ENCODE results near the gene CELSR1.

CELSR1 gene

DNA sequence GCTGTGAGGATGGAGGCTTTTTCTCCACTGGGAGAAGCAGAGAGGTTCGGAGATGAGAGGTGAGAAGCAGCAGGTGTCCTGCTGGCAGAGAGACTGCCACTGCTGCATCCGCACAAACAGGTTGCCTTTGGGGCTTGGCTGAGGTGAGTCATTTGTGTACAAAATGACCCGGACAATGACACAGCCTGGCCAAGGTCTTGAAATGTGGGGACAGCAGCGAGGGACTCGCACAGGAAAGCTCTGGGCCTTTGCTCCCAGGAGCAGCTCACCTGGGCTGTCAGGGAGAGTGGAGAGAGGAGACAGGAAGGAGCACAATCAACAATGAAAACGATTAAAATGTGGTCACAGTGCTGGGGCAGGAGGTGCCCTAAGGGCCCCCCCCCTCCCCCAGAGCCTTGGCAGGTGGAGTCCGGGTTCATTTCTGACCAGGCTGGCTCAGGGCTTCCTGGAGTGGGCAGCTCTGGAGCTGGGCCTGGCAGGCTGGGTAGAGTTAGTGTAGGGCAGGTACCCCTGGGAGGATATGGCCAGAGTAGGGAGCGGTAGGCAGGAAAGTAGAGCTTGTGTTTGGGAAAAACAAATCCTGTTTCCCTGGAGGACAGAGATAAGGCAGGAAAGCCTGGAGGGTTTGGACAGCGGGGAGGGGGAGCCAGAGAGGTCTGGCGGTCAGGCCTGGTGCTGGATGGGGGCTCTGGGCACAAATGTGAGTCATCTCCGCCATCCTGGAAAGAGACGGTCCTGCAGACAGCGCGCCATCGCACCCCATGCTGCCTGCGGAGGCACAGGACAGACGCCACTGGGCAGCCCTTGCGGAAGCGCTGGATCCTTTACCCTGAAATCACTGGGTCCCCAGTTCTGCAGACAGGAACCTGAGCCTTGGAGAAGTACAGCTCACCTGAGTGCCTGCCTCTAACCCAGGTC is 37.8 kb upstream of the CELSR1 start:
- DNase-seq (ENCODE audit: low read depth in 1 of 2, low spot score in 1 of 2): no peak

GRCh38 chr22:46574438-46574992 is 37.1 kb upstream of the CELSR1 start:
- DNase-seq (ENCODE audit: low read depth in 1 of 2, low spot score in 1 of 2): no peak

DNA sequence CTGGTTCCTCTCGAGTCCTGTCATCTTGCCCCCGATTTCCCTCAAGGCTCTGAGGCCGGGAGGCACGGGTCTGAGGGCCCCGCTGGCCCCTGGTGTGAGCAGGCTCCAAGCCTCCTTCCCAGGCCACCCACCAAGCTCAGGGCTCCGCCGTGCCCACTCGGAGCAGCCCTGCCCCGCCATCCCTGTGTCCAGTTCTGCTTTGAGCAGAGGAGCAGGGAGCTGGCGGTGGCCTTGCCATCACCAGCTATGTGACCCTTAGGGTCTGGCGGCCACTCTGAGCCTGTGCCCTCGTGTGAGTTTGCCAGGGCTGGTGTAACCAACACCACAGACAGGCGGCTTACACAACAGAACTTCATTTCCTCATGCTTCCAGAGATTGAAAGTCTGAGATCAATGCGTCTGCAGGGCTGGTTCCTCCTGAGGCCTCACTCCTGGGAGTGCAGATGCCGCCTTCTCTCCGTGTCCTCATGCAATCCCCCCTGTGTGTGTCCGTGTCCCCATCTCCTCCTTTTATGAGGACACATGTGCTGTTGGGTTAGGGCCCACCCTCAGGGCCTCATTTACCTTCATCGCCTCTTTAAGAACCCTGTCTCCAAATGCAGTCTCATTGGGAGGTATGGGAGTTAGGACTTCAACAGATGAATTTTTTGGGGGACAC is 36.5 kb upstream of the CELSR1 start:
- no peak for DNase-seq (ENCODE audit: low read depth in 1 of 2, low spot score in 1 of 2)

DNA sequence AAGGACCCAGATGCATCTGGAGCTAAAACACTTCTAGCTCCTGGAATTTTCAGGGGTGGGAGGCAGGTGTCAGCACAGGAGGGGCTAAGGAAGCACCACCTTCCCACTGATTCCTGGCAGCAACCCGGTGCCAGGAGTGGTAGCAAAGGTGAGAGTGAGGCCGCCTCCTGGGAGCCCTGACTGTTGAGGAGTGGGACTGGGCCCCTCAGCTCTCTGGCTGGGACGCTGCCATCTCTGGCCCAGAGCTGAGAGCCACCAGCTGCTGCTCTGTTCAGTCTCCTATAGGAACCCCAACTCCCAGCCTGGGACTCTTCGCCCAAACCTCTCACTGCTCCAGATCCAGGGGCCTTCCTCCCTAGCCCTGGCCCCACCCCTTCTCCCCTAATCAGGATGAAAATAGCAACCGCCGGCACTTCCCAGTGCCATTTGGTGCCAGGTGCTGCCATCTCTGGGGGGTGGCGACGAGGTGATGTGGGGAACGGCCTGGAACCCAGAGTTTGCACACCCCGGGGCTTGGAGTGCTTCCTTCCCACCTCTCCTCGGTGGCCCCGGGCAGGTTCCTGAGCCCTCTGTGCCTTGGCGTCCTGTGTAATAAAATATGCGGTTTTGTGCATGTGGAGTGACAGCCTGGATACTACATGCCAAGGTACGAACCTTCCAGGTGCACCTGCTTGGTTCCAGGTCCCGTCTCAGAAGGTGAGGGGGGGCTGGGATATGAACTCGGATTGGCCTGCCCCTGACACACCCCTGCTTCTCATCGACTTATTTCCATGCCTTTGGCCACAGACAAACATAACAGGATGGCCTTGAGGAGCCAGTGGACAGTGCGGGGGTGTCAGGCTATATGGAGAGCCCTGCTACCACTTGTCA is 35.7 kb upstream of the CELSR1 start:
- DNase-seq (ENCODE audit: low read depth in 1 of 2, low spot score in 1 of 2): no peak

GRCh38 chr22:46571642-46572250 is 34.3 kb upstream of the CELSR1 start:
- no peak for DNase-seq (ENCODE audit: low read depth in 1 of 2, low spot score in 1 of 2)

DNA sequence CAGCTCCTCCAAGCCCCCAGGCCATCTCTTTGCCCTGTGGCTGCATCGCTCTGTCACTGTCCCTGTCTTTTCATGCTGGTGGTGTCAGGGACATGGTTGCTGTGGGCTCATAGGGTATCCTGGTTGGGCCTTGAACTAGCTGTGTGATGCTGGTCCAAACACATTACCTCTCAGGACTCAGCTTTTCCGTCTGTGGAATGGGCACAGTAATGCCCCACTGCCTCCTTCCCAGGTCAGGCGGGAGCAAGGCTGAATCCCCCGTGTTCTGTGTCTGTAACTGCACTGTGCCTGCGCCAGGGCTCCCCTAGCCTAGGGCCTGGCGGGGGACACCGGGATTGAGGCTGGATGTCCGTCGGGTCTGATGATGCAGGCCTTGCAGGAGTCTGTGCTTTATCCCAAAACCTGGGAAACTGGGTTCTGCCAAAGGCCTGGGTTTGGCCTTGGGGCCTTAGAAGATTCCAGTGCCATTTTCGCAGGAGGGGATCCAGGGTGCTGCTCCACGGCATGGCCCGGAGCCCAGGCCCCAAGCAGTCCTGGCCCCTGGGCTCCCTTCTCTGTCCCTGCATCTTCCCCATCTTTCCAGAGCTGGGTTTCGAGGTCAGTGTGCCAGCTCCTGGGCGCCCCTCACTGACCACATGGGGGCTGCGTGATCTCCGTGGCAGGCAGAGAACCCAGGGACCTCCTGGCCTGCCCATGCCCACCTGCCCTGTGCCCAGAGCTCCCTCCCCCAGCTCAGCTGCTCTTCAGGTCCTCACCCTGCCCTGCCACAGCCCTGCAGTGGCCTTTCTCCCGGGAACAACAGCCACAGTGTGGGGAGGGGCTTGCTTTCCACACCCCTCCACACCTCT is 32.7 kb upstream of the CELSR1 start:
- no peak for DNase-seq (ENCODE audit: low read depth in 1 of 2, low spot score in 1 of 2)

- DNase-seq (ENCODE audit: low read depth in 1 of 2, low spot score in 1 of 2): no peak
Measured at GRCh38 chr22:46569055-46569847, 31.8 kb upstream of the CELSR1 start.

DNA sequence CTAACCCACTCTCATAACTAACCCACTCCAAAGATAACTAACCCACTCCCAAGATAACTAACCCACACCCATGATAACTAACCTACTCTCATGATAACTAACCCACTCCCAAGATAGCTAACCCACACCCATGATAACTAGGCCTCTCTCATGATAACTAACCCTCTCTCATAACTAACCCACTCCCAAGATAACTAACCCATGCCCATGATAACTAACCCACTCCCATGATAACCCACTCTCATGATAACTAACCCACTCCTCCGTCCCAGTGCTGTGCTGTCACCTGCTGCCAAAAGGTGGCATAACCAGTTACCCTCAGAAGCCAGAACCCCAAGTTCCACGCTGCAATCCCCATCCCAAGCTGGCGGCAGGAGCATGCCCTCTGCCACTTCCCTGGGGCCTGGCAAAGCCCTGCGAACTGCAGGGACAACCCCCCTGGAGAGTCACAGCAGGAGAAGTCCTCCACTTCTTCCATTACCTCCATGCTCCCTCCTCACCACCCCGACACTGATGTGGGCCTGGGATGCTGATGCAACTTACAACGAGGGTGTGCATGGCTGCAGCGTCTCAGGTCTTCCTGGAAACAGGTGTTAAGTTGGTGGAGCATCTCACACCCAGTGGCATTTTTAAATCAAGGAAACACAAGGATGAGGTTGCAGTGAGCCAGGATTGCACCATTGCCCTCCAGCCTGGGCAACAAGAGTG is 30.8 kb upstream of the CELSR1 start:
- no peak for DNase-seq (ENCODE audit: low read depth in 1 of 2, low spot score in 1 of 2)

- no peak for DNase-seq (ENCODE audit: low read depth in 1 of 2, low spot score in 1 of 2)
Measured at GRCh38 chr22:46567471-46567870, 30.1 kb upstream of the CELSR1 start.

DNA sequence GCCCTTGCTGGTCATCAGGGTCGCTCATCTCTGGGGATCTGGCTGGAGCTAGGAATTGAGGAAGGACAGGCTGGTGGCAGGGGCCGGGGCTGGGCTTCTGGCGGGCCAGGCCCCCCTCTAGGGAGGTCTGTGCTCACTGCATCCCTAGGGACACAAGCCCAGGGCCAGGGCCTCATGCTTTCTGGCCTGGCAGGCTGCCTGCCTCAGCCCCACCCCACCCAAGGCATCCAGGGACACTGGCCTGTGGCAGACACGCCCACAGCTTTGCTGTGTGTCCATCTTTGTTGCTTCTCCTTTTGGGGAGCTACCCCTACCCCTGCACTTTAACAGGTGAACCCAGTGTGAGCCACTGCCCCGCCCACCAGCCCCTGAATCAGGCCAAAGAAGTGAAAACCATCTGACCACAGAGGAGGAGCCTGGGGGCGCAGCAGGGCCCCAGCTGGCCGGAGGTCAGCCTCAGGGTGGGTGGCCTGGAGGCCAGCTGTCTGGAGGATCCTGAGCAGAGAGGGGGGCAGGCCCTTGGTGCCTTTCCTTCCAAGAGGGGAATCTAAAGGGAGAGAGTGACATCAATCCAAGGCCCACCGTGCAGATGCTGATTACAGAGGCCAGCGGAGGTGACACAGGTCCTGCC is 26.8 kb upstream of the CELSR1 start:
- no peak for DNase-seq (ENCODE audit: low read depth in 1 of 2, low spot score in 1 of 2)

GRCh38 chr22:46563381-46564083 is 26.1 kb upstream of the CELSR1 start:
- peak; percentile 67 to 69 for DNase-seq (ENCODE audit: low read depth in 1 of 2, low spot score in 1 of 2)

- DNase-seq (ENCODE audit: low read depth in 1 of 2, low spot score in 1 of 2): no peak
Measured at GRCh38 chr22:46561435-46561905, 24.1 kb upstream of the CELSR1 start.

DNA sequence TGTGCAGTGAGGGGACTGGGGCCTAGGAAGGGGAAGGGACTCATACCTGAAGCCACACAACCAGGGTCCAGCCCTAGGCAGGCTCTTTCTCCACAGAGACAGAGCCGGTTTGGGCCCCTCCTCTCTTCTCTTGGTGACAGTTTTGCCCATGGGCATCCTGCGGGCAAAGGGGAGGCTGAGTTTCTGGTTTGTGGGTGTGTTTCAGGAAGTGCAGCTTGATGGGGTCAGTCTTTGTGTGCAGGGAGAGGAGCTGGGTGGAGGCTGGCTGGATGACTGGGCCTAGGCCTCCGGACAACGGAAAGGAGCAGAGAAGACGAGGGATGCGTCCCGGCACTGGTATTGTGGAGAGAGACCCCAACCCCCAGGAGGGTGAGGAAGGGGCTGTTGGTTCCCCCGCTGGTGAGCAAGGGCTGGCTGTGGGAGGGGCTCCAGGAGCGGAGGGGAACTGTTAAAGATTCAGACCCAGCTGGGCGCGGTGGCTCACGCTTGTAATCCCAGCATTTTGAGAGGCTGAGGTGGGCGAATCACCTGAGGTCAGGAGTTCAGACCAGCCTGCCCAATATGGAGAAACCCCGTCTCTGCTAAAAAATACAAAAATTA is 23.4 kb upstream of the CELSR1 start:
- no peak for DNase-seq (ENCODE audit: low read depth in 1 of 2, low spot score in 1 of 2)

DNA sequence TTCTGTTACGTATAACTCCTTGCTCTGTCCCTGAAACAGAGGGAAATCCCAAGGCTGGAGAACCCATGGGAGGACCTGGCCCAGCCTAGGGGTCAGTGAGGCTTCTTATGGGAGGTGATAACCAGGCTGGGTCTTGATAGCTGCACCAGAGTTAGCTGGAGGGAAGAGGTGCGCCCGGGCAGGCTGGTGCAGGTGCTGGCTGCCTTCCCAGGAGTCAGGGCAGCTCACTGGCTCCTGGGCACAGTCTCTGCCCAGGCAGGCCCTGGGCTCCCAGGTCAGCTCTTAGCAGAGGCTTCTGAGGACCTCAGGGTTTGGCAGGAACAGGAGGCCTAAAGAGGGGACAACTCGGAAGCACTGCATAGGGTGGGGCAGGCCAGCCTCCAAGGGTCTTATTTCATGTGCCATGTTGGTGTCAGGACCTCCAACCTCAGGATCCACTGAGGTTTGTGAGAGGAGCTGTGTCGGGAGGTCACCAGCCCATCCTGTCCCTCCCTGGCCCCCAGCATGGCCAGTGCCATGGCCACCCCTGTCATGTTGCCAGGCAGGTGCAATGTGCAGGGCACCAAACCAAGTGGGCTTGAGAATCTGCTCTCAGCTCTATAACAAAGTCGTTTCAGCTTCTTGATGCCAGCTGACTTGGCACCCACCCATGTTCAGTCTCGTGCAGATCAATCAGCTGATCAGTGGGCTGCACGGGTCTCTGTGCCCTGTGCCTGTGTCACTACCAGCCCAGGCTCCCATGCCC is 20.5 kb upstream of the CELSR1 start:
- DNase-seq (ENCODE audit: low read depth in 1 of 2, low spot score in 1 of 2): no peak

DNA sequence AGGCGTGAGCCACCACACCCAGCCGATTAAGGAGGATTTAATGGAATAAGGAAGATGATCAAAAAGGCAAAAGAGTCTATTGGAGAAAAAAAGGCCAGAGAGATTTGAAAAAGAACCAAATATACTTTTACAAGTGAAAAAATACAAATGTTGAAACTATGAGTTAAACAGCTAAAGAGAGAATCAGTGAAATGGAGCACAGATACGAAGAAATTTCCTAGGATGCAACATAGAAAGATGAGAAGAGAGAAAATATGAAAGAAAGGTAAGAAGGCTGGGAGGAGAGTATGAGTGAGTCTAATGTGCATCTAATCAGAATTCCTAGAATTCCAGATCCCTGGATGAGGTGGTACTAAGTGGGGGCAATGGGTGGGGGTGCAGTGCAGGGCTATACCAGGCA is 19.4 kb upstream of the CELSR1 start:
- no peak for DNase-seq (ENCODE audit: low read depth in 1 of 2, low spot score in 1 of 2)

DNA sequence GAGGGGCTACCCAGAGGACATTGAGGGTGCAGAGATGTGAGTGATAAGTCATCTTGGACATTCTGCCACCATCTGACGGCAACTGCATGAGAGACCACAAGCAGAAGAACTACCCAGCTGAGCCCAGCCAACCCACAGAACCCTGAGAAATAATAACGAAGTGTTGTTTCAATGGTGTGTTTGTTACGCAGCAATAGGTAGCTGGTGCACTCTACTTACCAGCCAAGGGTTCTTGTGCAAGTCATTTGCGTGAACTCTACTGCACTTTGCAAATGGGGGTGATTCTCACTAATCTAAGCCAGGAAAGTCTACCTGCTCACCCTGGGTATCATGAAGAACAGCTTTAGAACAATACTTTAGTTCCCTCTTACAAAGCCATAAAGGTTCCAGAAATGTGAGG is 15.8 kb upstream of the CELSR1 start:
- DNase-seq (ENCODE audit: low read depth in 1 of 2, low spot score in 1 of 2): no peak
